ENCODE measurements around the gene RPS6KB2. TPM values are rescaled to one million over a fixed set of nuclear protein-coding genes. Genes with fewer than 3 reads are reported as not detected.

RPS6KB2 gene
- total and polyA plus RNA-seq, 9 of the 15 experiments (the other 6 are each of a cell fraction or from before 2014, with no cell fraction given) = 0.42 to 122 (median 82.6) TPM

GRCh38 chr11:67463680-67464410 lies 35.6 kb downstream of the RPS6KB2 start (continued):
- 0 out of 2 replicates have a peak, but pooled peaks have one; percentile 60 for TF ChIP-seq CREB3L1 (IDR thresholded peaks at IDR 0.05; ENCODE audit: borderline replicate concordance, low read depth)
- TF ChIP-seq KLF13 (tag; IDR thresholded peaks at IDR 0.05; ENCODE audit: borderline replicate concordance, low read depth) = no peak
- TF ChIP-seq CCNT2 (IDR thresholded peaks at IDR 0.05; ENCODE audit: borderline replicate concordance, extremely low read depth, insufficient read length, low read depth, low read length) = no peak
- peak; percentile 21; the same call in 1 of the 2 replicates for TF ChIP-seq PML (IDR thresholded peaks at IDR 0.05; ENCODE audit: low read length)
- no peak for TF ChIP-seq ZNF512 (tag; IDR thresholded peaks at IDR 0.05)
- TF ChIP-seq MYBL2 (IDR thresholded peaks at IDR 0.05; ENCODE audit: low read depth) = no peak
- TF ChIP-seq MYBL2 (CRISPR knock-in tag; IDR thresholded peaks at IDR 0.05; ENCODE audit: borderline replicate concordance) = no peak
- TF ChIP-seq CSDE1 (IDR thresholded peaks at IDR 0.05) = peak in 1 of 2 experiments; percentile 51; a peak in 1 of 4 replicates
- TF ChIP-seq RBM15 (IDR thresholded peaks at IDR 0.05; ENCODE audit: insufficient read depth, low read length) = no peak
- TF ChIP-seq FOSL1 (tag; conservative IDR thresholded peaks at IDR 0.05) = peak; percentile 97
- no peak for TF ChIP-seq SMC3 (conservative IDR thresholded peaks at IDR 0.05; ENCODE audit: insufficient read depth, low read depth, low read length)
- TF ChIP-seq, protein P1, sequence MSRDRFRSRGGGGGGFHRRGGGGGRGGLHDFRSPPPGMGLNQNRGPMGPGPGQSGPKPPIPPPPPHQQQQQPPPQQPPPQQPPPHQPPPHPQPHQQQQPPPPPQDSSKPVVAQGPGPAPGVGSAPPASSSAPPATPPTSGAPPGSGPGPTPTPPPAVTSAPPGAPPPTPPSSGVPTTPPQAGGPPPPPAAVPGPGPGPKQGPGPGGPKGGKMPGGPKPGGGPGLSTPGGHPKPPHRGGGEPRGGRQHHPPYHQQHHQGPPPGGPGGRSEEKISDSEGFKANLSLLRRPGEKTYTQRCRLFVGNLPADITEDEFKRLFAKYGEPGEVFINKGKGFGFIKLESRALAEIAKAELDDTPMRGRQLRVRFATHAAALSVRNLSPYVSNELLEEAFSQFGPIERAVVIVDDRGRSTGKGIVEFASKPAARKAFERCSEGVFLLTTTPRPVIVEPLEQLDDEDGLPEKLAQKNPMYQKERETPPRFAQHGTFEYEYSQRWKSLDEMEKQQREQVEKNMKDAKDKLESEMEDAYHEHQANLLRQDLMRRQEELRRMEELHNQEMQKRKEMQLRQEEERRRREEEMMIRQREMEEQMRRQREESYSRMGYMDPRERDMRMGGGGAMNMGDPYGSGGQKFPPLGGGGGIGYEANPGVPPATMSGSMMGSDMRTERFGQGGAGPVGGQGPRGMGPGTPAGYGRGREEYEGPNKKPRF (IDR thresholded peaks at IDR 0.05; ENCODE audit: low read depth, low read length) = no peak
- TF ChIP-seq ESRRB (CRISPR knock-in tag; IDR thresholded peaks at IDR 0.05; ENCODE audit: borderline replicate concordance) = no peak
- TF ChIP-seq ZNF445 (CRISPR knock-in tag; IDR thresholded peaks at IDR 0.05; ENCODE audit: low read depth) = no peak
- no peak for TF ChIP-seq KLF16 (IDR thresholded peaks at IDR 0.05)
- no peak for TF ChIP-seq MCM2 (IDR thresholded peaks at IDR 0.05; ENCODE audit: low read depth)
- TF ChIP-seq HMBOX1 (IDR thresholded peaks at IDR 0.05) = no peak

Measured in K562 (cell line).